AG04449 (cell line): ENCODE results near the gene AOPEP.

Experiments
- CTCF ChIA-PET: fragments of 350-600 bp; formaldehyde crosslinking; extraction: SDS; loops from one replicate; lab custom pipeline; 2021; ENCODE audit warnings: antibody characterized with exemption; lab: Yijun Ruan, JAX
- POLR2A ChIA-PET: fragments of 400-600, 350-600 bp; formaldehyde crosslinking; extraction: SDS; loops from one replicate; lab custom pipeline; 2020; ENCODE audit warnings: antibody characterized with exemption, inconsistent platforms; lab: Yijun Ruan, JAX
- DNase-seq: peaks from one replicate; pipeline ENCODE4 v3.0.0-alpha.2; 2010; ENCODE audit warnings: low read depth, low spot score
- H3K4me3 ChIP-seq: 2 replicates; pipeline ENCODE4 v1.5.1; 2011; ENCODE audit warnings: low read depth, mild to moderate bottlenecking, control low read depth, low read length
- CTCF ChIP-seq: IDR thresholded peaks from one replicate; pipeline ENCODE4 v1.5.1; 2011; ENCODE audit warnings: mild to moderate bottlenecking, moderate library complexity, low read length, control low read depth, inconsistent platforms; ENCODE audit not compliant: insufficient read depth; ENCODE audit errors: missing control alignments

Gene AOPEP

GRCh38 chr9:95104980-95105379 lies 378.5 kb downstream of the AOPEP start:
- CTCF ChIA-PET: interaction anchor here (1.2 kb wide), 1 partner anchor 8 kb away, joined by 4 read pairs; no protein-coding TSS in a partner anchor
- POLR2A ChIA-PET: no interaction called here
- H3K4me3 ChIP-seq: no peak overlapping the region
- no peak for DNase-seq
- TF ChIP-seq CTCF: no peak

- ChIA-PET CTCF (interaction anchor here (1.2 kb wide), 1 partner anchor 9 kb away, joined by 4 read pairs; no protein-coding TSS in a partner anchor), POLR2A (no interaction called here)
- no peak overlapping the region for H3K4me3 ChIP-seq
- no peak for DNase-seq
- TF ChIP-seq CTCF: no peak
Measured at GRCh38 chr9:95105519-95106287, 379.2 kb downstream of the AOPEP start.

- no peak for TF ChIP-seq CTCF
- DNase-seq: peak; percentile 41
- ChIA-PET CTCF (interaction anchor here (0.9 to 7.8 kb wide), 4 partner anchors 11 to 323 kb away, joined by 3 to 91 read pairs (median 3); no protein-coding TSS in a partner anchor), POLR2A (no interaction called here)
- H3K4me3 ChIP-seq: no peak overlapping the region; the same call in 1 of the 2 replicates
Measured at GRCh38 chr9:95107001-95107749, 380.7 kb downstream of the AOPEP start.

- ChIA-PET CTCF (interaction anchor here (0.9 to 7.8 kb wide), 5 partner anchors 10 to 438 kb away, joined by 3 to 91 read pairs (median 3); no protein-coding TSS in a partner anchor), POLR2A (no interaction called here)
- H3K4me3 ChIP-seq: no peak overlapping the region
- no peak for TF ChIP-seq CTCF
- DNase-seq: no peak
Measured at GRCh38 chr9:95107976-95108375, 381.5 kb downstream of the AOPEP start.

GRCh38 chr9:95108777-95109176 lies 382.3 kb downstream of the AOPEP start:
- ChIA-PET POLR2A (no interaction called here), CTCF (interaction anchor here (1.0 to 7.8 kb wide), 2 partner anchors 20 to 439 kb away, joined by 4 to 91 read pairs; no protein-coding TSS in a partner anchor)
- DNase-seq: no peak
- TF ChIP-seq CTCF: no peak
- H3K4me3 ChIP-seq: no peak overlapping the region

- TF ChIP-seq CTCF: no peak
- ChIA-PET POLR2A (no interaction called here), CTCF (interaction anchor here (1.0 to 7.8 kb wide), 3 partner anchors 10 to 441 kb away, joined by 3 to 91 read pairs (median 3); no protein-coding TSS in a partner anchor)
- H3K4me3 ChIP-seq: no peak overlapping the region
- DNase-seq: no peak
Measured at GRCh38 chr9:95109456-95109855, 383.0 kb downstream of the AOPEP start.
